Measurements from ENCODE around the gene P3H2.
"Not testable (repeated sequence)": the region's sequence is repeated elsewhere in the genome, so short reads cannot be mapped to it uniquely, and the experiment has no call there.

Gene P3H2

DNA sequence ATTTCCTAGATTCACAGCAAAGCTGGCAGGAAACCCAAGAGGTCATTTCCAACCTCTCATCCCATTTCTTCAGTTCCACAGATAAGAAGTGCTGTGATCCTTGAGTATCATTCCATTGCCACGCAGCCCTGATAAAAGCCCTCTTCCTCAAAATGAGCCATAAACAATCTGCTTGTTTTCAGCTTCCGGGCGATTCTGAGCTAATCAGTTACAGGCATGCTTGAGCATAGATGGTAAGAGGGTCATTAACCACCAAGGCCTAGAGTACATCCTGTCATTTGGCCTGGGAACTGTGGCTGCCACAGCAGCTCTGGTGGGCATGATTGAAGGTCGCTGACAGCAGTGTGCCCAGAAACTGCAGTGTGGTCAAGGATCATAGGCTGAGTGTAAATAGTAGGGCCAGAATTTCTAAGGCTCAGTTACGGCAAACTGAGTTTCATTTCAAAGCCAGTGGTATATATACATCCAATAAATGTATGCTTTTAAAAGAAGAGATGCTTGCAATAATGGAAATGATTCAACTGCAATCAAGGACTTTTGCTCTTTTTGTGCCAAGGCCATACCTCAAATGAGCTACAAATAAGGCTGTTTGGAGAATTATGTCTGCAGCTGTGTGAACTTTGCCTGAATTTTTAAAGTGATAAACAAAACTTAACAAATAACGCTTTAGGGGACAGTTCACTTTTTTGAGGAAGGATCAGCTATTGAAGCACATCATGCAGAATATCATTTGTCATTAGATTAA, 47.3 kb downstream of the P3H2 start:
- DNase-seq (no peak), ATAC-seq (ENCODE audit: insufficient read depth, low read depth) (no peak)
- no peaks in the 10 kb centered on the region for H3K9me3 ChIP-seq (ENCODE audit: insufficient read depth, low read length, severe bottlenecking)
- H3K4me2 ChIP-seq (ENCODE audit: insufficient read depth, low read length) = no peak overlapping the region
- H3K36me3 ChIP-seq (ENCODE audit: insufficient read depth, low read length) = no peaks in the 10 kb centered on the region
- peaks cover 3% of the 10 kb centered on the region for H3K27me3 ChIP-seq (ENCODE audit: insufficient read depth, low read length, poor library complexity)
- H3K27ac ChIP-seq (ENCODE audit: low read length) = no peak overlapping the region
- H3K79me2 ChIP-seq (ENCODE audit: insufficient read depth, low read length) = no peaks in the 10 kb centered on the region
- no peaks in the 10 kb centered on the region for H4K20me1 ChIP-seq (ENCODE audit: insufficient read depth, low read length)
- no peak overlapping the region for H3K4me3 ChIP-seq (ENCODE audit: low read depth in 1 of 2, low read length in 2 of 2)
- H3K4me1 ChIP-seq (ENCODE audit: insufficient read depth, low read length) = no peaks in the 10 kb centered on the region
- no peak overlapping the region for H3K9ac ChIP-seq (ENCODE audit: low read depth, low read length)
- TF ChIP-seq, protein P1, sequence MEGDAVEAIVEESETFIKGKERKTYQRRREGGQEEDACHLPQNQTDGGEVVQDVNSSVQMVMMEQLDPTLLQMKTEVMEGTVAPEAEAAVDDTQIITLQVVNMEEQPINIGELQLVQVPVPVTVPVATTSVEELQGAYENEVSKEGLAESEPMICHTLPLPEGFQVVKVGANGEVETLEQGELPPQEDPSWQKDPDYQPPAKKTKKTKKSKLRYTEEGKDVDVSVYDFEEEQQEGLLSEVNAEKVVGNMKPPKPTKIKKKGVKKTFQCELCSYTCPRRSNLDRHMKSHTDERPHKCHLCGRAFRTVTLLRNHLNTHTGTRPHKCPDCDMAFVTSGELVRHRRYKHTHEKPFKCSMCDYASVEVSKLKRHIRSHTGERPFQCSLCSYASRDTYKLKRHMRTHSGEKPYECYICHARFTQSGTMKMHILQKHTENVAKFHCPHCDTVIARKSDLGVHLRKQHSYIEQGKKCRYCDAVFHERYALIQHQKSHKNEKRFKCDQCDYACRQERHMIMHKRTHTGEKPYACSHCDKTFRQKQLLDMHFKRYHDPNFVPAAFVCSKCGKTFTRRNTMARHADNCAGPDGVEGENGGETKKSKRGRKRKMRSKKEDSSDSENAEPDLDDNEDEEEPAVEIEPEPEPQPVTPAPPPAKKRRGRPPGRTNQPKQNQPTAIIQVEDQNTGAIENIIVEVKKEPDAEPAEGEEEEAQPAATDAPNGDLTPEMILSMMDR (IDR thresholded peaks at IDR 0.05; ENCODE audit: borderline replicate concordance, extremely low read depth, low read length, poor library complexity, severe bottlenecking) = no peak
- TF ChIP-seq EZH2 (IDR thresholded peaks at IDR 0.05; ENCODE audit: borderline replicate concordance, low read depth, low read length, severe bottlenecking) = no peak
- no peak overlapping the region for H2AFZ ChIP-seq (ENCODE audit: low read depth, low read length)

DNA sequence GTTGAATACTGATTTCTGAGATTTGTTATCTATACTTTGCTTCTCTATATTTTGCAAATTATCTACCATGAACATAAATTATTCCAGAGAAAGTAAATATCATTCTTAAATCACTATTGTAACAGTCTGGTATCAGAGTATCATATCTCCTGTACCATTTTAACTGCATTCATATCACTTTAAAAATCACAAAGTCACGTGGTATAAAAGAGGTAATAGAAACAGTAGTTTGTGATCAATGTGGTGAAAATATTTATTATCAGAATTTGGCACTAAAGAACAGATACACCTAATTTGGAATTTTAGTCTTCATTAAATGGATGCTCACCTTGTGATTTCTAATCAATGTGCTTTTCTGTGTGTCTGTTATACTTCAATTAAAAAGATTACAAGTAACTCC, 47.8 kb downstream of the P3H2 start:
- no peak for TF ChIP-seq EZH2 (IDR thresholded peaks at IDR 0.05; ENCODE audit: borderline replicate concordance, low read depth, low read length, severe bottlenecking)
- TF ChIP-seq, protein P1 (IDR thresholded peaks at IDR 0.05; ENCODE audit: borderline replicate concordance, extremely low read depth, low read length, poor library complexity, severe bottlenecking) = no peak
- Histone ChIP-seq H3K4me2 (ENCODE audit: insufficient read depth, low read length) (no peak overlapping the region), H3K9ac (ENCODE audit: low read depth, low read length) (no peak overlapping the region), H3K27me3 (ENCODE audit: insufficient read depth, low read length, poor library complexity) (peaks cover 3% of the 10 kb centered on the region), H3K4me1 (ENCODE audit: insufficient read depth, low read length) (no peaks in the 10 kb centered on the region), H2AFZ (ENCODE audit: low read depth, low read length) (no peak overlapping the region), H3K4me3 (ENCODE audit: low read depth in 1 of 2, low read length in 2 of 2) (no peak overlapping the region), H4K20me1 (ENCODE audit: insufficient read depth, low read length) (no peaks in the 10 kb centered on the region), H3K79me2 (ENCODE audit: insufficient read depth, low read length) (no peaks in the 10 kb centered on the region), H3K27ac (ENCODE audit: low read length) (no peak overlapping the region), H3K9me3 (ENCODE audit: insufficient read depth, low read length, severe bottlenecking) (no peaks in the 10 kb centered on the region), H3K36me3 (ENCODE audit: insufficient read depth, low read length) (no peaks in the 10 kb centered on the region)
- no peak for ATAC-seq (ENCODE audit: insufficient read depth, low read depth)
- DNase-seq = no peak

DNA sequence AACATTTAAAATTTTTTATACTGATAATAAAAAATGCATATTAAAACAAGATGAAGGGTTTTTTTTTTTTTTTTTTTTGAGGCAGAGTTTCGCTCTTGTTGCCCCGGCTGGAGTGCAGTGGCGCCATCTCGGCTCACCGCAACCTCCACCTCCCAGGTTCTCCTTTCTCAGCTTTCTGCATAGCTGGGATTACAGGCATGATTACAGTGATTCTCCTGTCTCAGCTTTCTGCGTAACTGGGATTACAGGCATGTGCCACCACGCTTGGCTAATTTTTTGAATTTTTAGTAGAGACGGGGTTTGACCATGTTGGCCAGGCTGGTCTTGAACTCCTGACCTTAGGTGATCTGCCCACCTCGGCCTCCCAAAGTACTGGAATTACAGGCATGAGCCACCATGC, 48.8 kb downstream of the P3H2 start:
- not testable (repeated sequence) for H3K79me2 ChIP-seq (ENCODE audit: insufficient read depth, low read length); H3K27me3 ChIP-seq (ENCODE audit: insufficient read depth, low read length, poor library complexity); H3K27ac ChIP-seq (ENCODE audit: low read length); H3K9ac ChIP-seq (ENCODE audit: low read depth, low read length); H2AFZ ChIP-seq (ENCODE audit: low read depth, low read length); H3K4me1 ChIP-seq (ENCODE audit: insufficient read depth, low read length); H3K4me2 ChIP-seq (ENCODE audit: insufficient read depth, low read length); DNase-seq; H3K9me3 ChIP-seq (ENCODE audit: insufficient read depth, low read length, severe bottlenecking); H3K4me3 ChIP-seq (ENCODE audit: low read depth in 1 of 2, low read length in 2 of 2); ATAC-seq (ENCODE audit: insufficient read depth, low read depth); H4K20me1 ChIP-seq (ENCODE audit: insufficient read depth, low read length); H3K36me3 ChIP-seq (ENCODE audit: insufficient read depth, low read length)

DNA sequence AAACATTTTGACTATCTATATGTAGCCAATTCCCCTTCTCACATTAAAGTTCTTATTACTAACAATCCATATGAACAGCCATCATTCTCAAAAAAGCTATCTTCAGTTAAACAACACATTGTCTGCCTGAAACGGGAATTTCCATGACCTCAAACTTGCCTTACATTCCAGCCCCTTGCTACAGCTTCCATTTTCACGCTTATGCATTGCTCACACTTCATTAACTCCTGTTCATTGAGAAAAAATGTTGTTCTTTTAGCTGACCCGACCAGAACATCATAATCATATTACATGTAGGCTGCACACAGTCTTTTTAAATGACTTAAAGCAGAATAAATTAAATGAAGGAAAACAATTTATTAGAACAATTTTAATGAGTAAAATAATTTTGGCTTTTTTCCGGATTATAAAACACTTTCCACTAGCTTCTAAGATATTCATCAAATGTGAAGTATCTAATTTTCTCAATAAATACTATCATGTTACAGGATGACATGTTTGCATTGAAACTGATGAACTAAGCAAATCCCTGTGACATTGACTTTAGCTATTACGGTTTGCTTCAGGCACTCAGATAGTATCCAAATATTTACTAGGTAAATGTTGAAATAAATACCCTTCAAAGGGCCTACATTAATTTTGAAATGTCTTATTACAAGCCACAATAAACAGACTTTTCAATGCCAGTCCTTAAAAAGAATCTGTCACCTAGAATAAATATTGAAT, 49.9 kb downstream of the P3H2 start:
- Histone ChIP-seq H2AFZ (ENCODE audit: low read depth, low read length) (no peak overlapping the region), H3K4me3 (ENCODE audit: low read depth in 1 of 2, low read length in 2 of 2) (no peak overlapping the region), H3K4me1 (ENCODE audit: insufficient read depth, low read length) (no peaks in the 10 kb centered on the region), H3K79me2 (ENCODE audit: insufficient read depth, low read length) (no peaks in the 10 kb centered on the region), H3K27me3 (ENCODE audit: insufficient read depth, low read length, poor library complexity) (no peaks in the 10 kb centered on the region), H3K9ac (ENCODE audit: low read depth, low read length) (no peak overlapping the region), H3K36me3 (ENCODE audit: insufficient read depth, low read length) (no peaks in the 10 kb centered on the region), H3K4me2 (ENCODE audit: insufficient read depth, low read length) (no peak overlapping the region), H3K9me3 (ENCODE audit: insufficient read depth, low read length, severe bottlenecking) (no peaks in the 10 kb centered on the region), H4K20me1 (ENCODE audit: insufficient read depth, low read length) (no peaks in the 10 kb centered on the region), H3K27ac (ENCODE audit: low read length) (no peak overlapping the region)
- TF ChIP-seq, protein P1 (IDR thresholded peaks at IDR 0.05; ENCODE audit: borderline replicate concordance, extremely low read depth, low read length, poor library complexity, severe bottlenecking) = no peak
- no peak for TF ChIP-seq EZH2 (IDR thresholded peaks at IDR 0.05; ENCODE audit: borderline replicate concordance, low read depth, low read length, severe bottlenecking)
- ATAC-seq (ENCODE audit: insufficient read depth, low read depth) (no peak), DNase-seq (no peak)
